Left ventricle myocardium inferior (tissue), 1 donor: ENCODE measurements around the gene NUCB1. TPM values are rescaled to one million over a fixed set of nuclear protein-coding genes. Genes with fewer than 3 reads are reported as not detected.
A peak's percentile ranks its signal among the peaks of the same experiment; 100 is the strongest.

Source experiments
- DNase-seq: peaks from one replicate; pipeline ENCODE4 v3.0.0-alpha.2; 2020
- H3K27ac ChIP-seq: fragments of 200-600 bp; replicated peaks from 2 replicates; pipeline ENCODE4 v1.8.0; 2021
- H3K27me3 ChIP-seq: fragments of 200-600 bp; 2 replicates; pipeline ENCODE4 v1.8.0; 2021; ENCODE audit warnings: low read depth
- H3K36me3 ChIP-seq: fragments of 200-600 bp; 2 replicates; pipeline ENCODE4 v1.8.0; 2021
- H3K4me1 ChIP-seq: fragments of 200-600 bp; 2 replicates; pipeline ENCODE4 v1.8.0; 2021
- H3K4me3 ChIP-seq: fragments of 200-600 bp; 2 replicates; pipeline ENCODE4 v1.8.0; 2021; ENCODE audit warnings: mild to moderate bottlenecking, moderate library complexity
- H3K9me3 ChIP-seq: fragments of 200-600 bp; replicated peaks from 2 replicates; pipeline ENCODE4 v1.8.0; 2021
- intact Hi-C: fragments of 100-400 bp; cut with micrococcal nuclease; formaldehyde crosslinking; loops from one replicate; pipeline ENCODE4 v1.11.0; 2022
- total RNA-seq: library from RNA; stranded (reverse); fragmentation: NEBNext Ultra II Directional; extraction: Animal tissue kit (Norgen Biotek cat#: 25700); gene quantifications from one replicate; pipeline ENCODE4 v1.2.1, GENCODE V29; 2021
- TF ChIP-seq, protein P1 (sequence below): fragments of 200-600 bp; IDR thresholded peaks from 2 replicates; pipeline ENCODE4 v1.8.0; 2021; ENCODE audit warnings: antibody characterized with exemption, mild to moderate bottlenecking, borderline replicate concordance
- donor health status: DM: no; HTN: yes; CAD: no; lungs with severe emphysema.

The NUCB1 gene
- total RNA-seq, 1 donor from 2014 or later, result 221 TPM

DNA sequence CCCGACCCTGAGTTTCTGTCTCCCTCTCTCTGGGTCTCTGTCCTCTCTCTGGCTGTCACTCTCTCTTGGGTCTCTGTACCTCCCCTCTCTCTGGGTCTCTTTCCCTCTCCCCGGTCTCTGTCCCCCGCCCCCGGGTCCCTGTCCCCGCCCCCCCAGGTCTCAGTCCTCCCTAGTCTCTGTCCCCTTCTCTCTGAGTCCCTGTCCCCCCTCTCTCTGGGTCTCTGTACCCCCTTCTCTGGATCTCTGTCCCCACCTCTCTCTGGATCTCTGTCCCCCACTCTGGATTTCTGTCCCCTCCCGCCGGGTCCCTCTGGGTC, 62.7 kb downstream of the NUCB1 start:
- Histone ChIP-seq H3K27ac (peak overlapping the region; percentile 94), H3K36me3 (peaks cover 17% of the 10 kb centered on the region), H3K27me3 (no peaks in the 10 kb centered on the region), H3K4me3 (no peak overlapping the region), H3K4me1 (peaks cover 53% of the 10 kb centered on the region), H3K9me3 (no peaks in the 10 kb centered on the region)
- intact Hi-C loops, result no loop called here
- DNase-seq, result no peak
- TF ChIP-seq, protein P1, sequence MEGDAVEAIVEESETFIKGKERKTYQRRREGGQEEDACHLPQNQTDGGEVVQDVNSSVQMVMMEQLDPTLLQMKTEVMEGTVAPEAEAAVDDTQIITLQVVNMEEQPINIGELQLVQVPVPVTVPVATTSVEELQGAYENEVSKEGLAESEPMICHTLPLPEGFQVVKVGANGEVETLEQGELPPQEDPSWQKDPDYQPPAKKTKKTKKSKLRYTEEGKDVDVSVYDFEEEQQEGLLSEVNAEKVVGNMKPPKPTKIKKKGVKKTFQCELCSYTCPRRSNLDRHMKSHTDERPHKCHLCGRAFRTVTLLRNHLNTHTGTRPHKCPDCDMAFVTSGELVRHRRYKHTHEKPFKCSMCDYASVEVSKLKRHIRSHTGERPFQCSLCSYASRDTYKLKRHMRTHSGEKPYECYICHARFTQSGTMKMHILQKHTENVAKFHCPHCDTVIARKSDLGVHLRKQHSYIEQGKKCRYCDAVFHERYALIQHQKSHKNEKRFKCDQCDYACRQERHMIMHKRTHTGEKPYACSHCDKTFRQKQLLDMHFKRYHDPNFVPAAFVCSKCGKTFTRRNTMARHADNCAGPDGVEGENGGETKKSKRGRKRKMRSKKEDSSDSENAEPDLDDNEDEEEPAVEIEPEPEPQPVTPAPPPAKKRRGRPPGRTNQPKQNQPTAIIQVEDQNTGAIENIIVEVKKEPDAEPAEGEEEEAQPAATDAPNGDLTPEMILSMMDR, result no peak

GRCh38 chr19:48963371-48964204, 63.5 kb downstream of the NUCB1 start:
- intact Hi-C loops, result no loop called here
- peak; percentile 72 for DNase-seq

GRCh38 chr19:48964205-48965039, 64.3 kb downstream of the NUCB1 start:
- Histone ChIP-seq H3K36me3 (peaks cover 29% of the 10 kb centered on the region), H3K4me3 (peak overlapping the region; percentile 88), H3K4me1 (peaks cover 69% of the 10 kb centered on the region), H3K9me3 (no peaks in the 10 kb centered on the region), H3K27ac (peak overlapping the region; percentile 94), H3K27me3 (no peaks in the 10 kb centered on the region)
- TF ChIP-seq, protein P1, result no peak
- peak; percentile 30 for DNase-seq
- intact Hi-C loops, result no loop called here

More at GRCh38 chr19:48963371-48964204, 63.5 kb downstream of the NUCB1 start:
- Histone ChIP-seq H3K9me3 (no peaks in the 10 kb centered on the region), H3K36me3 (peaks cover 21% of the 10 kb centered on the region), H3K27me3 (no peaks in the 10 kb centered on the region), H3K27ac (peak overlapping the region; percentile 94), H3K4me1 (peaks cover 61% of the 10 kb centered on the region), H3K4me3 (peak overlapping the region; percentile 88)
- TF ChIP-seq, protein P1, result no peak

- peak; percentile 98 for DNase-seq
- Histone ChIP-seq H3K27me3 (no peaks in the 10 kb centered on the region), H3K9me3 (no peaks in the 10 kb centered on the region), H3K4me1 (peaks cover 77% of the 10 kb centered on the region), H3K36me3 (peaks cover 37% of the 10 kb centered on the region), H3K27ac (peak within 1 kb of the TSS; percentile 94), H3K4me3 (peak within 1 kb of the TSS; percentile 88)
- intact Hi-C loops, result no loop called here
- TF ChIP-seq, protein P1, result no peak
Observed at GRCh38 chr19:48965040-48965805, 65.1 kb downstream of the NUCB1 start, which contains the start of gene FTL. TSS of gene FTL (plus strand) at chr19:48965309. CDS start at chr19:48965508, 199 bp downstream.
